HG03060 (cell line): Measurements from ENCODE around the gene NFATC2.

Experiments
- ATAC-seq: cut with Tn5 transposase; IDR thresholded peaks from one replicate; pipeline ENCODE4 v1.9.1; 2021; ENCODE audit warnings: low read depth, moderate number of reproducible peaks; ENCODE audit not compliant: unreplicated experiment

The NFATC2 gene

DNA sequence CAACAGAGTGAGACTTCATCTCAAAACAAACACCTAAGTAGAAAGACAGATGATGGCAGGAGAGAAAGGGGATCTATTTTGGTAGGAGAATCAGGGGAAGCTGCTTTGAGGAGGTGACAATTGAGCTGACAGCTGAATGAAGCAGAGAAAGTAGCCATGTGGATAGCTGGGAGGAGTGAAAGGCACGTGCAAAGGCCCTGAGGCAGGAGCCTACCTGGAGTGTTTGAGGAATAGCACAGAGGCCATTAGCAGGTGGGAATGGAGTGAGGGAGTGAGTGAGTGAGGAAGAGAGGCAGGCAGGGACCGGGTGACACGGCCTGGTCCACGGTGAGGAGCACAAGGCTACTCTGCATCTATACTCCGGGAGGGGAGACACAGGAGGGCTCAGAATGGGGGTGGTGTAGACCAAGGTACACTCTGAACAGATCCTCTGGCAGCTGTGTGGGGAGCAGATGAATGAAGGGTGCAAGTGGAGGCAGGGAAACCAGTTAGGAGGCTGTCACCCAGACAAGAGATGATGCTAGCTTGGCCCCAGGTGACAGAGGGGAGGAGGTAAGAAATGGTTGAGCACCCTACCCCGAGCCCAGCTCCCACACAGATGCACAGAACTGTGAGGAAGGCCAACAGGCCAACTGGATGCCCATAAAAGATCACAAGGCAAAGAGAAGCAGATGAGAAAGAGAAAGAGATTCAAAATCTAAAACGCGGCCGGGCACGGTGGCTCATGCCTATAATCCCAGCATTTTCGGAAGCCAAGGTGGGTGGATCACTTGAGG lies 43.6 kb downstream of the NFATC2 start:
- no peak for ATAC-seq

GRCh38 chr20:51497542-51498467 lies 44.7 kb downstream of the NFATC2 start:
- ATAC-seq: no peak

- ATAC-seq: no peak
These were observed 45.6 kb downstream of the NFATC2 start for GRCh38 chr20:51496964-51497363.

DNA sequence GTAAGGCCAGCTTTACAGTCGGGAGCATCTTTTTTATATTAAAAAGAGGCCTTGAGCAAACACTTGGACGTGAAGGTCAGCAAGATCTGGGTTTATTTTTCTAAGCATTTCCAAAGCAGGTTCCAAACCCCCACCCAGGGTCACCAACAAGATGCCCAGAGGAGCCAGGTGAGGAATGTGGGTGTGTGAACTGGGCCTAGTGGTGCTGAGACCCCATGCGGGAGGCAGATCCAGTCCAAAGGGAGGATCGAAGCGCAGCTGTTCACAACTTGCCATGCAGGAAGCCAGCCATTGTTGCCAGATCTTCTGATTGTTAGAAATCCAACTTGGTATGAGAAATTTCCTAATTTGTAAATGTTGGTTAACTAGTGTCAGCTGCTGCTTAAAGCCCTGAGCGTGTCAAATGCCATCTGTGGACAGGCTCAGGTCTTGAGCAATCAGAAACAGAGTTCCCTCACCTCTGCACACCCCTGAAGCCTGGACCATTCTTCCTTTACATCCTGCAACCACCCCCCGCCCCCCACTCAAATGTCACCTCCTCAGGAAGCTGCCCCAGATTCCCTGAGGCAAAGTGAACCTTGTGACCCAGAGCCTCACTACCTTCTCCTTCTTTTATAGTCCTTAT lies 46.5 kb downstream of the NFATC2 start:
- ATAC-seq: no peak

GRCh38 chr20:51495291-51495690 lies 47.2 kb downstream of the NFATC2 start:
- no peak for ATAC-seq

GRCh38 chr20:51494241-51495110 lies 48.0 kb downstream of the NFATC2 start:
- no peak for ATAC-seq

DNA sequence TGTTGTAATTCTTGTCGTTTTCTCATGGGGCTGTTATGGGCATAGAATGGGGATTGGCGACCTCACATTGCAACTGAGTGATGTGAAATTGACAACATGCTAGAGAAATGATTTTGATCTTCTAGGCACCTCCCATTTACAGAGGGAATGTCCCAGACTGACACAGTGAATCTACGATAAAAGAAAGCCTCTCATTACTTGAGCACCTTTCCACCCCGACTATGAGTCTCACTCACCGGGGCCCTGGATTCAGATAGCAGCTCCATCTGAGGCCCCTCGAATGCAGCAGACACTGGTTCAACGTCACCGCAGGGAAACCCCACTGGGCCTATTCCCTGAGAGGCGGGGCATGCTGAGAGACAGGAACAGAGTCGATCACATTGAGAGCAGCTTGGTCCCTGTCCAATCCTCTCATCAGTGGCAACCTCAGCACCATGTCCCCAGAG lies 49.1 kb downstream of the NFATC2 start:
- ATAC-seq: no peak

DNA sequence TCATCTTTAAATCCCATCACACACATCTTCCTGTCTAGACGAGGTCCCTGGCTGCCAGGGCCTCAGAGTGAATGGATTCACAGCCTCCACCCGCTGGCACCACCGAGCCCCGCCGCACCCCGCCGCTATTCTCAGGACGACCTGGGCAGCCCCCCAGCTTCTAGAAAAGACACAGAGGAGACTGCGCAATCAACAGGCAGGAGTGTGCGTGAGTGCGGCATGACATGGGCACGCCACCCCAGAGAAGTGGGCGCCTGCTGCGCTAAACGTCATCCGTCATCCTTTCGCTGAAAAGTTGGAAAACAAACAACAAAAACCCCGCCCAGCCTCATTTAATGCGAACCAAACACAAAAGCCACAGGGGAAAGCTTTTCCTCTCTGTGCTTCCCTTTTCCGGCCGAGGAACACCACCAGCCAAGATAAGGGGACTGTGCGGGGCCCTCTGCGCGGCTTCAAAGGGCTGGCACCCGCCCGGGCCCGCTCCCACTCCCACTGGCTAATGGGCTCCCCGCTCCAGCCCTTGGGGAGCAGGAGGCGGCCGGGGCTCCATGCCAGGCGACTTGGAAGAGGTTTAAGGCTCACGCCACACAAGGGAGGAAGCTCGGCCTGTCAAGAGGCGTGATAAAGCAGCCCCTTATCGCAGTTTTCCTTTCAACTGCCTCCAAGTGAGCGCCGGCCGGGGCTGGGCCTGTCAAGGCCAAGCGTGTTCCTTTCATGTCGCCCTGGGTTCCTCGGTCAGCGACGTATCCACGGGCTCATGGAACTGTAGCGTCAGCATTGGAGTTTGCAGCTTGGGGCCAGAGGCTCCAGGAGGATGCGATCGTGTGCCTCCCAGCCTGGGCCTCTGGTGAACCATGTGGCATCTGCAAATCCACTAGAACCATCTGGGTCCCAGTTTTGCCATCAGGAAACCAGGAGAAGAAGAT lies 50.1 kb downstream of the NFATC2 start:
- no peak for ATAC-seq

GRCh38 chr20:51491393-51491792 lies 51.1 kb downstream of the NFATC2 start:
- ATAC-seq: no peak

DNA sequence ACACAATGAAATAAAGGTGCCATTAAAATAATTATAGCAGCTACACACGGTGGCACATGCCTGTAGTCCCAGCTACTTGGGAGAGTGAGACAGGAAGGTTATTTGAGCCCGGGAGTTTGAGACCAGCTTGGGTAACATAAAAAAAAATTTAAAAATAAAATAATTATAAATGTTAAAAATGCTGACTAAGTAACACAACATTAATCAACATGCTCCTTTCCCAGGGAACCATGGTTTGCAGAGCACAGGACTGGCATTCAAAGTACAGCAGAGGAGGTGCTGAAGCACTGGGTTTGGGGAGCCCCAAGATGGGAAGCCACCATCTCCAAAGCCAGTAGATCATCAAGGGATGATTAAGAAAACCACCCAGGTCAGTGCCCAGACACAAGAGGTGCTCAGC lies 51.9 kb downstream of the NFATC2 start:
- ATAC-seq: no peak

GRCh38 chr20:51489611-51490010 lies 52.9 kb downstream of the NFATC2 start:
- ATAC-seq: no peak

DNA sequence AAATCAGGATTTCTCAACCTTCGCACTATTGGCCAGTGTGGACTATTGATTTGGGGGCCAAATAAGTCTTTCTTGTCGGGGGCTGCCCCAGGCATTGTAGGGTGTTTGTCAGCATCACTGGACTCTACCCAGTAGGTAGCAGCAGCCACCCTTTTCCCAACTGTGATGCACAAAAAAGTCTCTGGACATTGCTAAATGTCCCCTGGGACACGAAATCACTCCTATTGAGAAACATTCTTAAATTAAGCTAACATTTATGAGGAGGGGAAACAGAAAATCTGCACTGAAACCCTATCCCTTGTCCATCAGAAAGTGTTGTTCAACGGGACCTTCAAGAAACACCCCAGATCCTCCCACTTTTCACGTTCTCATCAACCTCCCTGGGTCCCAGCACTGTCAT lies 54.2 kb downstream of the NFATC2 start:
- ATAC-seq: no peak

- ATAC-seq: no peak
These were observed 54.8 kb downstream of the NFATC2 start for GRCh38 chr20:51487565-51488268.

GRCh38 chr20:51487076-51487475 lies 55.4 kb downstream of the NFATC2 start:
- ATAC-seq: no peak

GRCh38 chr20:51486197-51487005 lies 56.1 kb downstream of the NFATC2 start:
- no peak for ATAC-seq

DNA sequence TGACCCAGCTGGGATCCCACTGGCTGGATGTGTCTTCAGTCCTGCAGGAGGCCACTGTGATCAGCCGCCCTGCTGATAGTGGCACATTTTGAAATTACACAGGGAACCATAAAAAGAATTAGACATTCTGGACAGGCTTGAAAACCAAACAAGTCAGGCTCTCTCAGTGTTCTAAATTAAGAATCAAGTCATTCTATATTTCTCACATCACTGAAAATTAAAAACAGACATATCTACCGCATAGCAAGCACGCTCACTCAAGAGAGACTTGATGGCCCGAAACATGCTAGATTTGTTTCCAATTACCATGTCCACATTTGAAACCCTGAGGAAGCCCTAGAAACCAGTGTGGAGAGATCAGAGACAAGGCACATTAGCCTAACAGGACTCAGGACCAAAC lies 57.7 kb downstream of the NFATC2 start:
- no peak for ATAC-seq

DNA sequence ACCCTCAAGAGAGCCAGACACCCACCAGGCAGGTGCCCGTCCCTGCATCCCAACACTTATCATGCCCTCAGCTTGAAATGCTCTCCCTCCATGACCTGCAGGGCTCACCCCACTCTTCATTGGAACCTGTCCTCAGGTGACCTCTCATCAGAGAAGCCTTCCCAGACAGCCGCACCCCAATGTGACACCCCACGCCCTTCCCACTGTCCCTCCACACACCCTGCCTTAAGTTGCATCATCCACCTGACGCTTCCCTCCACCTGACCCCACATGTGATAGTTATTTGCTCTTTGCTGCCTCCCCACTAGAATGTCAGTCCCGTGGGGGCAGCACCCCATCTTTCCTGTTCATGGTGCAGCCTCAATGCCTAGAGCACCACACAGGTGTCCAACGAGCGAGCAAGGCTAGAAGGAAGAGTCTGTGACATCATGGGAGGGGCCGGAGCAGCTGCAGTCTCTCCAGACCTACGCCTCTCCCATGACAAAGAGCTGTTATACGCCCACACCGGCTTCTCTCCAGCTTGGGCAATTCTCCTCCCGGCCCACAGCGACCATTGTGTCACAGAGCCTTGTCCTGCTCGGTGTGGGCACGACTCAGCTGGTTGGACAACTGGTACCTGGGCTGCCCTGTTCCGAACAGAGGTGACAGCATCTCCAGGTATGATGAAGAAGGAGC lies 58.2 kb downstream of the NFATC2 start:
- no peak for ATAC-seq
